GM20000 (cell line): ENCODE data around the gene PEX3.
A peak's percentile ranks its signal among the peaks of the same experiment; 100 is the strongest.
"Not testable (repeated sequence)": the region's sequence is repeated elsewhere in the genome, so short reads cannot be mapped to it uniquely, and the experiment has no call there.

Experiments
- DNase-seq: peaks from one replicate; pipeline ENCODE4 v3.0.0; 2012; ENCODE audit warnings: low spot score
- TF ChIP-seq, protein P1 (sequence below): IDR thresholded peaks from 2 replicates; pipeline ENCODE4 v1.5.1; 2012; ENCODE audit warnings: mild to moderate bottlenecking, control low read depth; ENCODE audit errors: extremely low read depth, missing control alignments

PEX3 gene

DNA sequence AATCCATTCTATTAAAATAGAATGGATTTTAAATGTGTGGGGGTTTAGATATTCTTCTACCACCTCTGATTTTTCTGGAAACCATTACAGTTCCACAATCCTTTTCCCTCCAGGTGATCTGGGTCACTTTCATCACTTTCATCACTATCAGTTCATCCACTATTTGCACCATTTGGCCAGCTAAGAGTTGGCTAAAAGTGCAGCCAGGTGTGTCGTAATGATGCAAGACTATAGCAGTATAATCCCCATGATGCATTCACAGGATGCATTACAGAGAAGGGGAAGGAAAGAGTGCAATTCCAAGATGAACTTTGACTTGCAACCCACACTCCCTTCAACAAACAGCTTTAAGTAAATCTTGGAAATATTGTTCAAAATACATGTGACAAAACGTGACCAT lies 56.0 kb downstream of the PEX3 start:
- TF ChIP-seq, protein P1, sequence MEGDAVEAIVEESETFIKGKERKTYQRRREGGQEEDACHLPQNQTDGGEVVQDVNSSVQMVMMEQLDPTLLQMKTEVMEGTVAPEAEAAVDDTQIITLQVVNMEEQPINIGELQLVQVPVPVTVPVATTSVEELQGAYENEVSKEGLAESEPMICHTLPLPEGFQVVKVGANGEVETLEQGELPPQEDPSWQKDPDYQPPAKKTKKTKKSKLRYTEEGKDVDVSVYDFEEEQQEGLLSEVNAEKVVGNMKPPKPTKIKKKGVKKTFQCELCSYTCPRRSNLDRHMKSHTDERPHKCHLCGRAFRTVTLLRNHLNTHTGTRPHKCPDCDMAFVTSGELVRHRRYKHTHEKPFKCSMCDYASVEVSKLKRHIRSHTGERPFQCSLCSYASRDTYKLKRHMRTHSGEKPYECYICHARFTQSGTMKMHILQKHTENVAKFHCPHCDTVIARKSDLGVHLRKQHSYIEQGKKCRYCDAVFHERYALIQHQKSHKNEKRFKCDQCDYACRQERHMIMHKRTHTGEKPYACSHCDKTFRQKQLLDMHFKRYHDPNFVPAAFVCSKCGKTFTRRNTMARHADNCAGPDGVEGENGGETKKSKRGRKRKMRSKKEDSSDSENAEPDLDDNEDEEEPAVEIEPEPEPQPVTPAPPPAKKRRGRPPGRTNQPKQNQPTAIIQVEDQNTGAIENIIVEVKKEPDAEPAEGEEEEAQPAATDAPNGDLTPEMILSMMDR = no peak
- no peak for DNase-seq

DNA sequence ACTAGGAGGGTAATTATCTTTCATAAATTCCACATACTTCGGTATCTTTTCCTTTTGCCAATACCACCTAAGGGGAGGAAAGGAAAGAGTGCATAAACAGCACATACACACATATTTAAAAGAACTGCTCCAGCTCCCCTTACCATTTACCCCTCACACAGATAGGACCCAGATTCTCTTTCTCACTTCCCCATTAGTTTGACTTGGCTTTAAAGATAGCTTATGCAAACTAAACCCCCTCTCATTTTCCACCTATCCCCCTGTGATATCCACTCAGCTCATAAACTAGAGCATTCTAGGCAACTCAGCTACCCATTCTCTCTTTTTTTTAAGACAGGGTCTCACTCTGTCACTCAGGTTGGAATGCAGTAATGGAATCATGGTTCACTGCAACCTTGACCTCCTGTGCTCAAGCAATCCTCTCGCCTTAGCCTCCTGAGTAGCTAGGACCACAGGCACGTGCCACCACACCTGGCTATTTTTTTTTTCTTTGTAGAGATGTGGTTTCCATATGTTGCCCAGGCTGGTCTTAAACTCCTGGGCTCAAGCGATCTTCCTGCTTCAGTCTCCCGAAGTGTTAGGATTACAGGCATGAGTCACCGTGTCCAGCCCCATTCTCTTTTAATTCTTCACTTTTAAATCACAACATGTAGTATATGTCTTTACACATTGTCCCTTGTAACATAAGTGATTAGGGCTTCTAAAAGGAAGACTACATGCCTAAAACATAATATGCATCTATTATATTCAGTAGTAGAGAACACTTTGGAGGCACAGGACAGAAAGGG lies 56.9 kb downstream of the PEX3 start:
- no peak for DNase-seq
- TF ChIP-seq, protein P1 = no peak

DNA sequence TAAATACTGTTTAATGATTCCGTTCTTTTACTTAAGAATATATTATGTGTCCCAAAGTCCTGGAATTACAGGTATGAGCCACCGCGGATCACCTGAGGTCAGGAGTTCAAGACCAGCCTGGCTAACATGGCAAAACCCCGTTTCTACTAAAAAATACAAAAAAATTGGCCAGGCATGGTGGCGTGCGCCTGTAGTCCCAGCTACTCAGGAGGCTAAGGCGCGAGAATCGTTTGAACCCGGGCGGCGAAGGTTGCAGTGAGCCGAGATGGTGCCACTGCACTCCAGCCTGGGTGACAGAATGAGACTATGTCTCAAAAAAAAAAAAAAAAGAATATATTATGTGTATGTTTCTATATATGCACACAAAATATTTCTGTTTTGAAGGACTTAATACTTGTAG lies 59.7 kb downstream of the PEX3 start:
- DNase-seq = not testable (repeated sequence)

DNA sequence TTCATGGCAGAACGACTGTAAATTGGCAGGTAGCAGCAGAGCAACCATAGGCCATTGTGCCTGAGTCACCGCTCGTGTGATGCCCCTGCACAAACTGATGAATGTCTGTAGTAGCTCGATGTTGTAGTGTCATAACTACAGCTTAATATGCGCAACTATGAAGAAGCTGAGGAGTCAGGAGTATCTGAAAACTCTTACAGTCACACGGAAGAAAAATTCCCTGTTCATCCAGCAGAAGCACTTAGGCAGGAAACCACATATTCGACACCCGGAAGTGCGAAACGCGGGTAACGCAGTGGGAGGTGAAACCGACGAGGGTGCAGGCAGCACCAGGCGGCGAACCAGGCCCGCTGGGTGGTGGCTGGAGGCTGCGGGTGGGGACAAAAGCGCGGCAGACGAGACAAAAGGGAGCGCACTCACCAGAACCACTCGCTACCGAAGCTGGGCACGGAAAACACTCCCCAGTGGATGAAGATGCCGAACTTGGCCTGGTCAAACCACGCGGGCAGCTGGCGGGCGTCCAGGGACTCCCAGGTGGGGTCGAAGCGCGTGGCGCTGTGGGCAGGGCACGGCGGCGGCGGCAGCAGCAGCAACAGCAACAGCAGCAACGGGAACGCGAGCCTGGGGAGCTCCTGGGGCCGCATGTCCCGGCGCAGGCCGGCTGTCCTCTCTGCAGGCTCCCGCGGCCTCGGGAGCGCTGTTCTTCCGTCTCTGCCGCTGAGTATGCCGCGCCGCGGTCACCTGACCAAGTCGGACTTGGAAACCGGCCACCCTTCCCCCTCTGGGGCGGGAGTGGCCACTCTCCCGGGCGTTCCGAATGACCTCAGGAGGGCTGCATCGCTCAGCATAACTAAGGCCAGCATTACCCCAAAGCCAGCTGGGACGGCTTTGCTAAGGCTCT lies 60.6 kb downstream of the PEX3 start, which contains the start of gene FUCA2:
Gene FUCA2 (minus strand): TSS at position 730 of the 901 bp plus-strand sequence. CDS start 86 bp downstream, at position 644.
- peak; percentile 71 for DNase-seq
- TF ChIP-seq, protein P1 = no peak

DNA sequence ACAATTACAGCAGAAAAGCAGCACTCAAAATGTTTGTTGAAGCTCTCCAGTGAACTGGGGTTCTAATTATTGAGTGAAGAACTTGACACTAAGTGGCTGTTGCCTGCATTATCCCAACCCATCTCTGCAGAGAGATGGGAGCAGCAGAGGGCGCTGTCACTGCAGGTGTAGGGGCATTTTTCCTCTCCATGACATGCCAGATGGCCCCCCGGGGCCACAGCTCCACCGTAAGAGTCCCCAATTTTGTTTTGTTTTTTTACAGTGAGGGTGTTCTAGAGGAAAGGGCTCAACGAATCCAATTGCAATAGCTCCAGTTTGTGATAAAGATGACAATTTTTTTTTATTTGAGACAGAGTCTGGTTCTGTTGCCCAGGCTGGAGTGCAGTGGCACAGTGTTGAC lies 62.8 kb downstream of the PEX3 start:
- peak; percentile 72 for DNase-seq

DNA sequence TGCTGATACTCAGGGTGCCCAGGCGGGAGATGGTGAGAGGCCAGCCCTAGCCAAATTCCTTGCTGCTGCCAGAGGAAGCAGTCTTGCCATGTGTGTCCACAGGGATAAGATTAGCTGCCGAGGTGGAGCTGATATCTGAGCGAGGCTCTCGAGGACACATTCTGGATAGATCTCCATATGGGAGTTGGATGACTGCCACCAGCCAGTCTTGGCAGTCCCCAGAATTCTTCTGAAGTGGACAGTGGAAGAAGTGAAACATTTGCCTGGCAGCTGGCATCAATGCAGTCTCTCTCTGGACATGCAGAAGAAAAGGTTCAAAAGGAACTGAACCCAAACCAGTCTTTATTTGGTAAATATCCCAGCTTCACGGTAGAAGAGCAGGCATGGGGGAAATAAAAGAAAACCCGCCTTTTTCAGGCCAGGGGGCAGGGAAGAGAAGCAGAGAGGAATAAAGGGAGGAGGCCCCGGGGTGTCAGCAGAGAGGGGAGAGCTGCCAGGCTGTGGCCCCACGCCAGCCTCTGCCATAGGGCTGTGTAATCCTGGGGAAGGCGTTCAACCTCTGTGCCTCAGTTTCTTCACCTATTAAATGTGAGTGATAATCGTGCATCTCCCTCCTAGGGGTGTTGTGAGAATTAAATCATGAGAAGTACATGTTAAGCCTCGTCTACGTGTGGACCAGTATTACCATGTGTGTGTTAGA lies 64.6 kb downstream of the PEX3 start:
- TF ChIP-seq, protein P1 = no peak
- no peak for DNase-seq

More for the DNA sequence above, 62.8 kb downstream of the PEX3 start:
- TF ChIP-seq, protein P1 = peak; percentile 75

DNA sequence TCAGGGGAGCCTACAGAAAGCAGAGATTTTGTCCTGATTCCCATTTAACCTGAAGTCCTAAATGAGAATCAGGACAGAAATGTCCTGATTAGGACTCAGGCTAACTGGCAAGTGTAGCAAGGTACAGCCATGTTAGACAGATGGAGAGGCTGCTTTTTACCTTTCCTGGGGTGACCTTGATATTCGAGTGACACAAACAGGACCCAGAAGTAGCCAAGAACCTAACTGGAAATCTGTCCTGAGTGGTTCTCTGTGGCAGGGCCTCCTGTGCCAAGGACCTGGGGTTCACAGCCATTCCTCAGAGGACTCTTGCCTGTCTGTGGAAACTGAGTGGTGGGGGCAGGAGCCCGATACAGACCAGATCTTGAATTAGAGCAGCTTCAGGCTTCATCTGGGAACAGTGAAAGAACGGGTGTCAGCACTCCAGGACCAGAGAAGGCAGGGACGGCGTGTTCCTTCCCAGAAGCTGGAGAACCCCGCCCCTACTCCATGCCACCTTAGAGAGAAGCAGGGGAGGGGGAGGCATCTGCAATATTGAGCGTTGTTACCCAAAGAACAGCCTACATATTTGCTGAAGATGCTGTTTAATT lies 65.3 kb downstream of the PEX3 start:
- no peak for DNase-seq
- TF ChIP-seq, protein P1 = no peak
